ENCODE data around the gene C3orf18. TPM values are rescaled to one million over a fixed set of nuclear protein-coding genes. Genes with fewer than 3 reads are reported as not detected.
A peak's percentile ranks its signal among the peaks of the same experiment; 100 is the strongest.

Gene C3orf18
- polyA plus RNA-seq, 1 donor = 19.8 TPM

DNA sequence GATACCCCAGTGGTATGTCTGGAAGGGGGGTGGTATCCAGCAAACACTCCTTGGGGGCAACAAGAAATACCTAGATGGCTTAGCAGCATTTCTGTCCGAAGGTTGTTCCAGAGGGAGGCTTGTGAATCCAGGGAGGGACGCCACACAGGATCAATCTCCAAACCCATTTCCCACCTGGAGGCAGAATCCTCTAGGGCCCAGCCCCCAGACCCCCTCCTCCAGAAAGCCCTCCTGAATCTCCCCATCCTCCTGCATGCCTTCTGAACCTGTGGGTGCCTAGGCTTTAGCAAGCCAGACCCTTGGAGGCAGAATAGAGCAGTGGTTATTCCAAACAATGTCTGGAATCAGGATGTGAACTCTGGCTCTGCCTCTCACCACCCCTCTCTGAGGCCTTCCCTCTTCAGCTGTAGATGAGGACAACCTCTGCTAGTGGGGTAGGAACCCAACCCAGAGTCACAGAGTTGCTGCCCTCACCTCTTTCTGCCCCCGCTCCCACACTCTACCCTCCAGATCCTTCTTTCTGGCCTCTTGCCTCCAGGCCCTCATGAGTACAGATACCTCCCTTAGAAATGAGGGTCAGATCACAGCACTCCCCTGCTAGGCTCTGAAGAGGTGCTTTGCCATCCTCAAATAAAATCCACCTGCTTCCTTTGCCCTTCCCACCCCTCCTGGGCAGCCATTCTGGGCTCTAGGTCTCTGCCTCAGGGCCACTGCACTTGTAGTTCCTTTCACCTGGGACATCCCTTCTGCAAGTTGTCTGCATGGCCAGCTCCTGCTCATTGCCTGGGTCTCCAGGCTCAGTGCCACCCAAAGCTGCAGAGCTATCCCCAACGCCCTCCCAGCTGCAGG, 35.9 kb upstream of the C3orf18 start:
- DNase-seq (ENCODE audit: low read depth) = no peak

DNA sequence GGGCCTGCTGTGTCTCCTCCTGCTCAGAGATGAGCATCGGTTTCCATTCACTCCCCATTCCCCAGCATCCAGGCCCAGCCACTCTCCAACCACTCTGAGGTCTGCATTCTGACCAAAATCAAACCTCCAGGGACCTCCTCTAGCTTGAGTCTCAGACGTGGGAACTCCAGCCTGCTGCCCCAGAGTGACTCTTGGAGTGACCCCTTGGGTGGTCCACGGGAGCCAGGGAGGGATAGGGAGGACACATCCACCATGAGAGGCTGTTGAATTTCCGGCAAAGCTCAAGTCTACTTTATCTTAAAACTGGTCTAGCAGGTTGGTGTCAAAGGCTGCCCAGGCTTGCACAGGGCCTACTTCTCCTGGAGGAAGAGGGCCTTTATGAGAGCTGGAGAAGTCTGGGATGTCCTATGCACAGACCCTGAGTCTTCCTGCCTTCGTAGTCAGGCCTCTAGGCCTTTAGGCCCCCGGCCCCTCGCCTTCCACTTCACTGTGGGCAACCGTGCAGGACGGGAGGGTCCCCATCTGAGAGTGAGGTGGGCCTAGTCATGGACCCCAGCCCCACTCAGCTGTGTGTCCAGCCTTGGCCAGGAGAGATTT, 35.1 kb upstream of the C3orf18 start:
- no peak for DNase-seq (ENCODE audit: low read depth)

DNA sequence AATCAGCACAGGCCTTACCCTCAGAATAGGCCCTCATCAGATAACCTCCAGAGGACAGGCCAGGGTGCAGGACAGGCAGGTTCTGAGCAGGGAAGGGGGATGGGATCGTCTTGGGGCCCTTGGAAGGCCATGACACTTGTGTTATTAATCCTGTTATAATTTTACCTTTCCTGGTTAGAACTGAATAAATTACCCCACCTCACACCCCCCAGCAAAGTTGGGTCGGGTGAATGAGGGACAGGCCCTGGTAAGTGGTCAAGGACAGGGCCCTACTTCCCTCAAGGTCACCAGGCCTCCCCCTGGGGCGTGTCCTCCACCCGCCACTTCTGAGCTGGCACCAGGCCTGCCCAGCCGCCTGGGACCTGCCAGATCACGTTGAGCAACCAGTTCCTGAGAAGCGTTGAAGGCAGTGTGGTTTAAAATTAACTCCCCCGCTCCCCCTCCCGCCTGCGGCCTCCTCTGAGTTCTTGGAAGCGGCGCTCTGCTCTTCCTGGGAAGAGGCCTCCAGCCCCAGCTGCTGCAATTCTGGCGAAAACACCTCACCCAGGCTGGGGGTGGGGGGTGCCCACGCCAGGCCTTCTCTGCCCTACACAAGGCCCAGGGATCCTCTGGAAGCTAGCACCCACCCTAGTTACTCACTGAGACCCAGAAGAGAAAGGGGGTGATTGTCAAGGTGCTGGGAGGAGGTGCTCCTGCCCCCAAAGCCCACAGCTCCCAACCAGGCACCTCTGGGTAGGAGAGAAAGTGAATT, 33.5 kb upstream of the C3orf18 start:
- peak; percentile 67 for DNase-seq (ENCODE audit: low read depth)

DNA sequence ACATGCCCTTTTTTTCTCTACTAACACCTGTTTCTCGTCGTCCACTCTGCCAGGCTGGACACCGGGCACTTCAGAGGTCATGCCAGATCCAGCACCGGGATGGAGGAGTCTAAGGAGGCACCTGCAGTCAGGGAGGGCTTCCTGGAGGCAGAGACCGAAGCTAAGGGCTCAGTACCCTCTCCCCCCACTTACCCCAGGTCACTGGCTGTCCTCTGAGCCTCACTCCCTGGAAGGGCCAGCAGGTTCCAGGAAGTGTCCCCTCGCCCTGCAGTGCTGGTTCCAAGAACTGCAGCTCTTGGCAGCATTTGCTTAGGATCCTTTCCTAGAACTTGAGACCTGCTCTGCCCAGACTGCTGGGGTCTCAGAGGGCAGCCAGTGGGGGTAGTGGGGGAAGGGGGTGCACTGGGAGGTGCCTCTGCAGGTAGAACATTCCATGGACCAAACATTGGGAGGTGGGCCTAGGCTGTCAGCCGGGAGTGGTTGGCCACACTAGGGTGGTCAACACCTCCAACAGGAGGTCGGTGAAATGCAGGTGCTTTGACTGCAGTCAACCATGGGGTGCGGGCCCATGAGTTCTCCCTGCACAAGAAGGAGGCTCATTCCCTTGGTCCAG, 32.7 kb upstream of the C3orf18 start:
- DNase-seq (ENCODE audit: low read depth) = no peak

DNA sequence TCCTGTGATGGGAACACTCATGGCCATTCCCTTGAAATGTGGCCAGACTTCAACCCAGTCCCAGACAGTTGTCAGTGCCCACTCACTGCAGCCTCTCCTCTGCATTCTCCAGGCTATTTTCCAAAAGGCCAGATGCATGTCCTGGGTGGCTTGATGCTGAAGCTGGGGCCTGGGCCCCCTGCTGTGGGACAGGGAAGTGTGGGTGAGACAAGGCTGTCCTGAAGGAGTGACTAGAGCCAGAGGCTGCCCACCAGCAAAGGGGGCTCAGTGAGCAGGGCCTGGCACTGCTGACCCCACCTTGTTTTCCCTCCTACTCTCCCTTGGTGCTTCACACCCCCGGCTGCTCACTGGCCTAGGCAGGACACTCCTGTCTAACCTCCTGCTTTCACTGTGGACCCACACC, 32.2 kb upstream of the C3orf18 start:
- DNase-seq (ENCODE audit: low read depth) = no peak

DNA sequence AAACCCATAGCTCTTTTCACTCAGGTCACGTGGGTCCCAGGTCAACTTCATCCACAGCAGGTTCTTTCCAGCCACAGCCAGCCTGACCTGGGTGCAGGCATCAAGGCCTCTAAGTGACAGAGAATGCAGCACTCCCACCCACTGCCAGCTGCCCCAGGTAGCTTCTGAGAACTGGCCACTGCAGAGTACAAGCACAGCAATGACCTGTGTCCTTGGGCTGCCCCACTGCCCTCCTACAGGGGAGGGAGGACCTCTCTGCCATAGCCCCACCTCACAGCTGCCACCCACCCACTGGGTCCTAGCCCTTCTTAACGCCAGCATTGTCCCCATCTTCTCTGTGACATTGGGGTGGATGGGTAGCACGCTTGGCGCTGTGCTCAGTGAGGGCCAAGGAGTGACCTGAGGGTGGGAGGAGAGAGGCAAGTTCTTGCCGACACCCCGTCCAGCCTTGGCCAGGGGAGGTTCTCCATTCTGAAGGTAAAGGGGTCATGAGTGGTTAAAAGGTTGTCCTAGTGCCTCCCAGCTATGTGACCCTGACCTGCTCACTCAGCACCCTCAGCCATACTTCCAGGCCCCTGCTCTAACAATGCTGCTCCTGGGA, 31.7 kb upstream of the C3orf18 start:
- no peak for DNase-seq (ENCODE audit: low read depth)

DNA sequence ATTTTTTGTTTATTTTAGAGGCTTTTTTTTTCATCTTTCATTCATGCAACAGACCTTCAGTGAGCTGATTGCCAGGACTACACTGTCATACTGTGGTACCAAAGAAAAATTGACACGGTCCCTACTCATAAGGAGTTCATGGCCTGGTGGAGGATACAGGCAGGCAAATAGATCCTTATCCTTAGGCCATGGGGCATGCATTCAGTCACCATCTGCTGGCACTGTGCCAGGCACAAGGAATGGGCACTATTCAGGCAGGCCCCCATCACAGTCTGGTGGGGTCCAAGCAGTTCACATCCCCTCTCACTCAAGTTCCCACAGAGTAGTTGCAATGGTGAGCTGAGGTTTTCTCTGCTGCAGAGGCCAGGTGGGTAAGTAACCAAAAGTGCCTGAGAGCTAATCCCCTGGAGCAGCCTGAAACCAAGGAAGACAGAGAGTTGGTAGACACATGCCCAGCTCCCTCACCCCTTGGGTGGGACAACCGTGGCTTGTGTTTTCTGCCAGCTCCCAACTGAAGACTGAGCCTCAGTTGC, 26.8 kb upstream of the C3orf18 start:
- DNase-seq (ENCODE audit: low read depth) = no peak

DNA sequence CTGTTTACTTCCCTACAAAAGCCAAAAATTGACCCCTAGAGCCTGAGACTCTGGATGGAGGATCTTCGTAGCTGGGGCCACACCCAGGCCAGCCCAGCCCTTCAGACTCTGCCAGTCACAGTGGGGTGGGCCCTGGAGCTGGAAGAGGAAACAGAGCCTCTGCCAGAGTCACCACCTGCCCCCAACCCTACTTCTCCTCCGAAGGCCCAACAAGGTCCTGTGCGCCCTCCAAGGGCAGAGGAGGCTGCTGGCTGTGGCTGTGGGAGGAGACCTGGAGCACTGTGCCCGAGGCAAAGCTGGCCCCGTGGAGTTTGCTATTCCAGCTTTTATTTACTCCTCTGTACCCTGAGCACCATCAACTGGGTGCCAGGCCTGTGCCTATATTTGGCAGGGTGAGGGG, 25.0 kb upstream of the C3orf18 start:
- DNase-seq (ENCODE audit: low read depth) = no peak

DNA sequence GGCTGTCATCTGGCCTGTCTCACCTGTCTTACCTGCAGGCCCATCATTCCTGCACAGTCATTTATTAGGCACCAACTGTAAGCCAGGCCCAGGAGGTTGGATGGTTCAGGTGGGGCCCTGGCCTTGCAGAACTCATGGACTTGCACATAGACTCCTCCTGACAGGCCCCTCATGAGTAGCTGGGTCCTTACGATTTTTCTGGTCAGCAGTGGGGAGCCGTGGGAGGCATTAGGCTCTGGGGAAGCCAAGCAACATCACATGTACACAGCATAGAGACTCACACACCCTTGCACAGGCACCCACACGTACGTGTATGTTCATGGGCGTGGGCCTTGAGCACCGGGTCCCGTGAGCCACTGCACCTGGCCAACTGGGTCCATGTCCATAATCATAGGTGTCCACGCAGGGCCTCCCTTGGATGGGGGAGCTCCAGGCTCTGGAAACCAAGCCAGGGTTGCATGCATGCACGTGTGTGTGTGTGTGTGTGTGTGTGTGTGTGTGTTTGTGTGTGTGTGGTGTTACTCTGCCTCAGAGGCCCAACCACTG, 23.7 kb upstream of the C3orf18 start:
- no peak for DNase-seq (ENCODE audit: low read depth)

DNA sequence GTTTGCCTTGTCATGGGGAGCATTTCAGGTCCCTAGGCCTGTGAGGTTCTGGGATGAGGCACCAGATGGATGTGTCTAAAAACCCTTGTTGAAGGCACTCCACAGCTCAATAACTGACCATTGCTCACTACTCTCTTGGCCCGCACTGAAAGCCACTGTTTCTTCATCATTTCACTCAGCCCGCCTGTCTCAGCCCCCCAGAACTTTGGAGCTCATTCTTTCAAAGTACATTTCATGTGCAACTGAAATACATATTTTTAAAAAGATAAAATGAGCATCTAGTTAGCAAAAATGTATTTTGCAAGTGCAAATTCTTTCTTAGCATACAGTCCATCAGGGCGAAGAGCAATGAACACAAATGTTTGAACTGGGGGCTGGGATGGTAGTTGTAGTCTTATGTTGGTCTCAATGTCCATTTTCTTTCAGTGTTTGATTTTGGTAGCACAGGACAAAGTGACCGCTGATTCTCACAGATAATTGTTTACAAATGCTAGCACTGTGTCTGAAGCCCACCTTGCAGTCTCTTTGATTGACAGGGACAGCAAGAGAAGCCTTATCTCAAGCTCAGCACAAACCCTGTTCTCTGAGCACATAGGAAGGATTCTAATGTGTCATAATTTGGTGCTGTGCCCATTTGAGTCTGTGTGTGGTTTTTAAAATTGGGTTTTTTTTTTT, 21.3 kb upstream of the C3orf18 start:
- DNase-seq (ENCODE audit: low read depth) = no peak

DNA sequence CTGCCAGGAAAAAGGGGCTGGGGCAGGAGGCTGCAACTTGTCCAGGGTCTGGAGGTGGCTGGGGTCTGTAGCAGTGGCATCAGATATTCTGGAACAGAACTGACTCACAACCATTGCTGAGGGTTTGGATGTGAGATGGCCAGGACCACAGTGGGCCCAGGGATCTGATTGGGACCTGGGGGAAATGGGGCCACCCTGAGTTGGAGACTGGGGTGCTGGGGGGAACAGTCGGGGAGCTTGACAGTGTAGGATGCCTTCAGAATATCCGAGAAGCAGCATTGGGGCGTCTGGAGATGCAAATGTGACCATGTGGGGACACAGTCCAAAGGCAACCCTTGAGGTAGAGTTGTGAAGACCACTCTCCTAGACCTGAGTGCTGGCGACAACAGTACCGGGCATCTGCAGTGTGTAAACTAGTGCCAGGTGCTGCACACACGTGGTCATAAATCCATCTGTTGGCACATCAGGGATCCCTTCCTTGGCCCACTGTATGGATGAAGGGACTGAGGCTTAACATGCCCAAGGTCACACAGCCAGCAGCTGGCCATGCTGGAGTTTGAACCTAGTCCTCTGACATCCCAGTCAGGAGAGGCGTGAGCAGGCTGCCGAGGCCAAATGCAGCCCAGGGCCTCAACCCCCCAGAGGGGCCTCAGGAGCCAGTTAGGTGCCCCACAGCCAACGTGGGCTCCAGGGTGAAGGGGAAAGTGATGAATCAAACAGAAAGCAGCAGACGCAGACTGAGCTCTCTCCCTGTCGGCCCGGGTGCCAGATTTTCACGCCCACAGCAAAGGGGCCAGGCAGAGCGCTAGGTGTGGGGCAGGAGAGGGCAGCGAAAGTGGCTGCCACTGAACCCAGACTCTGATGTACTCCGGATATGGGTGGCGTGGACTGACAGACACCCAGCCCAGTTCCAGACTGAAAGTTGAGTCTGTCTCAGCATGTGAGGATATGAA, 20.5 kb upstream of the C3orf18 start:
- no peak for DNase-seq (ENCODE audit: low read depth)

DNA sequence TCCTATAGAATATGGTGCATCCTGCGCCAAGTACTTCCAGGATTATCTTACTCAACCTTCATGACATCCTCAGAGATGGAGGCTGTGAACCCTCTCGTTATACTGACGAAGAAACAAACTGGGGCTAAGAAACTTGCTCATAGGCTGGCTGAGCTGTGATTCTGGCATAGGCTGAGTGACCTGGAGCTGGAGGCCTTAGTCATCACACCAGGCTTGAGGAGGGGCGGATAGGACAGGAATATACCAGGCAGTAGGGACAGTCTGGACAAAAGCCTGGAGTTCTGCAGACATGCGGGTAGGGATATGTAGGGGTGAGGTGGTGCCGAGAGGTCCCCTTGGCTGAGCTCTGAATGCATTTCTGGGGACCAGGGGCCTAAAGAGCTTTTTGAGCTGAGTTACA, 19.8 kb upstream of the C3orf18 start:
- DNase-seq (ENCODE audit: low read depth) = no peak

DNA sequence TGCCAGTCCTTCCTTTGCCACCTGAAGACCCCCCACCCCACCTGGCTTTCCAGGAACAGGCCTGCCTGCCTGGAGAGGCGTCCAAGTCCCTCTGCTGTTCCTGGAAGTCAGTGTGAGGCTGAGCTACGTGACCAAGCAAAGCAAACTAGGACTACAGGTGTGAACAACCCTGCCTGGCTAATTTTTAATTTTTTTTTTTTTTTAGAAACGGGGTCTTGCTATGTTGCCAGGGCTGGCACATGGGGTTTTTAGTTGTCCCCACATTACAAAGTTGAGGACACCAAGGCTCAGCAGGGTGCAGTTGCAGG, 19.2 kb upstream of the C3orf18 start:
- no peak for DNase-seq (ENCODE audit: low read depth)

DNA sequence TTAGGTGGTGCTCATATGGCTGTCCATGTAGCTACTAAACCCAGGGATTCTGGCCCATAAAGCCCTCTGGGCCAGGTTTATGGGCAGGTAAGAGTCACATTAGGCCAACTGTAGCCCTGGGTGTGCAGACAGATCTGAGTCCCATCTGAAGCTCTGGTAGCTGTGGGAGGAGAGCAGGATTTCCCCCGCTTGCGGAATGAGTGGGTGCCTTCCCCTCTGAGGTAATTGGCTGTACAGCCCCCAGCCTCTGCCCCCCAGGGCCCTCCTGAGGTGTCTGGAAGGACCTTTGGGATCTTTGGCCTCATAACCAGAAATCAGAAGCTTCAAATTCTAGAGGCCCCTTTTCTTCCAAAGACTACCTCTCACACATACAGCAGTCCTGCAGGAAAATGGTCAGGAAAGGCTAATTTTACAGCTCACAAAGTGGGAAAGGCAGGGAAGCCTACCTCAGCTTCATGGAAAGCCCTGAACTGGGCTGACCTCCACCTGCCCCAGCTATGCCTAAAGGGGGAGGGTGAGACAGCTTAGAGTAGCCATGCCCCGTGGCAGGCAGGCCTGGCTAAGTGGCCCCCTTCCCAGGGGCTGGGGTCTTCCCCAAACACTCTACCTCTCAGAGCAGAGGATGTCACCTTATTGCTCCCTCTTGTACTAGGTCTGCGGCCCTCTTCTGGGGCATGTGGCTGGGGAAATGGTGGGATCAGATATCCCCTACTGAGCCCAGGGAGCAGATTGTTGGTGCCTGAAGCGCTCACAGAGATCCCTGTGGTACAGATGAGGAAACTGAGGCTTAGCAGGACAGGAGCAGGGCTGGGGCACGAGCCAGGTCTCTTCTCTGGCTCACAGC, 18.6 kb upstream of the C3orf18 start:
- no peak for DNase-seq (ENCODE audit: low read depth)

DNA sequence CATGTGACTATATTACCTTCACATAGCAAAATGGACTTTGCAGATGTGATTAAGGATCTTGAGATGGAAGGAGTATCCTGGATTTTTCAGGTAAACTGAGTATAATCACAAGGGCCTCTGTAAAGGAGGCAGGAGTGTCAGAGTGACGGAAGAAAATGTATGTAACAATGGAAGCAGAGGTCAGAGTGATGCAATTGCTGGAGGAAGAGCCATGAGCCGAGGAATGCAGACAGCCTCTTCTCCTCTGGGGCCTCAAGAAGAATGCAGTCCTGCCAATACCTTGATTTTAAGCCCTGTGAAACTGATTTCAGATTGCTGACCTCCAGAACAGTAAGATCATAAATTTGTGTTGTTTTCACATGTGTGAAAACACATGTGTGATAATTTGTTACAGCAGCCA, 16.8 kb upstream of the C3orf18 start:
- no peak for DNase-seq (ENCODE audit: low read depth)

DNA sequence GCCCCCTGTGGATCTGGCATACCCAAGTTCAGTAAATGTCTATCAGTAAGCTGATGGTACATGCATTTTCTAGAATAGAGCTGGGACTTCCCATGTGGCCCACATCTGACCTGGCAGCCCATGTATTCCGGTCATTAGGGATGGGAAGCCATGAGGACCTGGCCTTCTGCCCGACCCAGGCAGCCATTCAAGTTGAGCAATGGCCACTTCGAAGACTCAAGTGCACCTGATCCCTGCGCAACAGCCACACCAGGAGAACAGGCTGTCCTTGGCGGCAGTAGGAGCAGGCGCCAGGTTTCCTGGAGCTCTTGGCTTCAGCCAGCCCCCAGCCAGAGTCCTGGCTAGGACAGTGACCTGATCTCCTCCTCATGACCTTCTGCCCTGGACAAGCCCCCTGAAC, 16.4 kb upstream of the C3orf18 start:
- DNase-seq (ENCODE audit: low read depth) = no peak

DNA sequence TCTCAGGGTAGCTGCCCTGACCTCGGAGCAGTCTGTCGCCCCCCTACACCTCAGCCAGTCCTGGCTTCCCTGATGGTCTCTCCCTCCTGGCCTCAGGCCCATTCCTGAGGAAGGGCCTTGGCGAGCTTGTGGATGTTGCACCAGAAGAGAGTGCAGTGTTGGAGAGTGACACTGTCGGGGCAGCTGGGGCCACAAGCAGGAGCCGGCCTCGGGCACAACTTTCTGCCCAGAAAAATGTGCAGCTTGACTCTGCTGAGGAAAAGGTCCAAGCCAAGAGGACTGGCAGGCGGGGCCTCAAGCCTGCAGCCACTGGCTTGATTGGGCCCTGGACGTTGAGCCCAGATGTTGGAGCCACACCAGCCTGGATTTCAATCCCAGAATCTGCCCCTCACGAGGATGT, 14.5 kb upstream of the C3orf18 start:
- no peak for DNase-seq (ENCODE audit: low read depth)

DNA sequence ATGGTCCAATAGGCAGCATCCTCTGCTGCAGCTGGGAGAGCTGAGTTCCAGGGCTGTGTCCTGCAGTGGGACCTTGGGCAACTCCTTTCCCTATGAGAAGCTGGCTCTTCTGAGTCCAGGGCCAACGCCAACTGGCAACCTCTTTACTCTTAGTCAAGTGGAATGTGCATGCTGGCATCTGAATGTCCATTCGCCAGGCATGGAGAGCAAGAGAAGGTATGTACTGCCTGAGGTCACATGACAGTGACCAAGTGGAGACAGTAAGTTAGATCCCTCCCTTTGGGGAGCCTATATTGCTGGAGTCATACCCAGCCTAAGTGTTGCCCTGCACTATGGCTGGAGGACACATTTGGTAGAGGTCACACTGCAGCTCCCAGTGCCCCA, 13.9 kb upstream of the C3orf18 start:
- DNase-seq (ENCODE audit: low read depth) = no peak
